C4-2B (cell line): ENCODE results near the gene TBC1D22A.

Experiments
- H3K27ac ChIP-seq: fragments of 450-650 bp; 2 replicates; pipeline ENCODE4 v1.5.1; 2017
- ZFX ChIP-seq: fragments of 450-650 bp; IDR thresholded peaks from 2 replicates; pipeline ENCODE4 v1.6.1; 2017
- TF ChIP-seq, protein P1 (sequence below): fragments of 450-650 bp; conservative IDR thresholded peaks from 2 replicates; pipeline ENCODE4 v1.5.1; 2017; ENCODE audit warnings: mild to moderate bottlenecking

TBC1D22A gene

DNA sequence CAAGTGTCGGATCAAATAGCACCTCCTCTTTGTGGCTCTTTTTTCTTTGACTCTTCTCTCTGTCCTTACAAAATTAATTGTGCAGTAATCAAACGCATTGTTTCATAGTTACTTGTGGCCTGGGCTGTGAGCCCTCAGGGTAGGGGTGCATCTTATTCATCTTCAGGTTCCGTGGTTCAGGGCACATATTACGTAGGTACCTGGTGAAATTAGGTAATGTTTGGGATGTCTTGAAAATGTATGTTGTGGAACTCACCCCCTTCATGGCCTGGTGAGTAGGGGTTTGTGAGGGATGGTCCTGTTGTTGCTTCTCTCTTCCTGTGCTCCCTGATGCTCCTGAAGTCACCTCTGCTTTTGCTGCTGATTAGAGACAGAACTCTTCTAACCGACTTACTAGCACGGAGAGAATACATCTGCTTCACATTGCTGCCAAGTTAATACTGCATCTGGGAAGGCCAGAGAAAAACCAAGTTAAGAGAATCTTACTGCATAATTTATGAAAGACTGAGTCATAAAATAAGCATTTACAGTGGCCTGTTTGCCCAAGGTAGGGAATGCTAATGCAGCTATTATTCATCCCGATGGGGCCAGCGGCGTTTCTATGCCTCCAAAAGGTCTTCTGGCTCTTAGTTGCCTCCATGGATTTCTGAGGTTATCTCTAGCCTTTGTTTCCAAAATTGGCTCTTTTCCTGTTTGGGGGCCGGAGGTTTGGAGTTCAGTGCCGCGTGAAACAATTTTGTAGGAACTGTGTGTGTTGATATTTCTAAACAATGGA lies 66.9 kb downstream of the TBC1D22A start:
- no peak overlapping the region for H3K27ac ChIP-seq
- no peak for TF ChIP-seq ZFX
- TF ChIP-seq, protein P1, sequence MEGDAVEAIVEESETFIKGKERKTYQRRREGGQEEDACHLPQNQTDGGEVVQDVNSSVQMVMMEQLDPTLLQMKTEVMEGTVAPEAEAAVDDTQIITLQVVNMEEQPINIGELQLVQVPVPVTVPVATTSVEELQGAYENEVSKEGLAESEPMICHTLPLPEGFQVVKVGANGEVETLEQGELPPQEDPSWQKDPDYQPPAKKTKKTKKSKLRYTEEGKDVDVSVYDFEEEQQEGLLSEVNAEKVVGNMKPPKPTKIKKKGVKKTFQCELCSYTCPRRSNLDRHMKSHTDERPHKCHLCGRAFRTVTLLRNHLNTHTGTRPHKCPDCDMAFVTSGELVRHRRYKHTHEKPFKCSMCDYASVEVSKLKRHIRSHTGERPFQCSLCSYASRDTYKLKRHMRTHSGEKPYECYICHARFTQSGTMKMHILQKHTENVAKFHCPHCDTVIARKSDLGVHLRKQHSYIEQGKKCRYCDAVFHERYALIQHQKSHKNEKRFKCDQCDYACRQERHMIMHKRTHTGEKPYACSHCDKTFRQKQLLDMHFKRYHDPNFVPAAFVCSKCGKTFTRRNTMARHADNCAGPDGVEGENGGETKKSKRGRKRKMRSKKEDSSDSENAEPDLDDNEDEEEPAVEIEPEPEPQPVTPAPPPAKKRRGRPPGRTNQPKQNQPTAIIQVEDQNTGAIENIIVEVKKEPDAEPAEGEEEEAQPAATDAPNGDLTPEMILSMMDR = no peak

DNA sequence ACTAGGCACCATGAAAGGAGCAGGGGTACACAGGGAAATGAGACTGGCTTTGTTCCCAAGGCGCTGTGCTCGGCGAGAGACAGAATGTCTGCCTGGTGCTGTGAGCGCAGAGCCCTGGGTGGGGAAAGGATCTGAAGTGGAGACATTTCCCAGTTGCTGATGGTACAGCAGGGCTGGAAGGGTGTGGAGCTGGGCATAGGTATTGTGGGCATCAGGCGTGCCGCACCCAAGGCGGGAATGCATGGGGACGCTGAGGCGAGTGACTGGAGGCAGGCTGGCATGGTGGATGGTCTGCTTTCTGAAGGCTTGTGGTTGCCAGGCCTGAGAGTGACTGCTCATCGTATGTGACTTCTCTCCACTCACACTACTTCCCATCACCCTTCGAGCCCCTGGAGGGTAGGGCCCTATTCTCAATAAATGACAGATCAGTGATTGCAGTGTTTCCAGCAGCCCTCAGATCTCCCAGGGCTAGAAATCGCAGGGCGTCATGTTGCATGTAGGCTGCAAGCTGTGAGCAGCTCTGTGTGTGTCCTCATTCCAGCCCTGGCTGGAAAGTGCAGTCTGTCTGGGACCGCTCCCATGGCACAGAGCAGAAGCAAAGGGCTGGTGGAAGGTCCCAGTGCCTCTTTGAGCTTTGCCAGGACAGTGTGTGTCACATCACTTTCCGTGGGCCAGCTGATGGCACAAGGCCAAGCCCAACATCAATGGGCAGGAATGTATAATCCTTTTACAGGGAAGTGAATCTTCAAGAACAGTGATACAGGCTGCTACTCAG lies 67.7 kb downstream of the TBC1D22A start:
- no peak for TF ChIP-seq ZFX
- TF ChIP-seq, protein P1 = no peak
- no peak overlapping the region for H3K27ac ChIP-seq

DNA sequence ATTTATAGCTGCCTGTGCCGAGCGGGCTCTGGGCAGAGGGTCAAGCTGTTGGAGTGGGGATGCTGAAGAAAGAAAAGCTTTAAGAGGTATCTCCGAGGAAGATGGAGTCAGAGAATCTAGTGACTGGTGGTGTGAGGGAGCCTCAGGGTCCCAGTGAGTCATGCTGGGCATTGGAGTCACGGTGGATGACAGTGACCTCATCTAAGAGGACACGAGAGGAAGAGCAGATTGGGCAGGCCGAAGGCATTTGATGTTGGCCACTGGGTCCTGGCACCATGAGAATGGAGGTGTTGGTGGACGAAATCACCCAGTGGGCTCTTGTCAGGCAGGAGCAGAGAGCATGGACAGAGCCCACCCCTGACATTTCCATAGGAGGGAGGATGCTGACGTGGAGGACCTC lies 68.4 kb downstream of the TBC1D22A start:
- H3K27ac ChIP-seq = no peak overlapping the region
- no peak for TF ChIP-seq ZFX
- TF ChIP-seq, protein P1 = no peak

DNA sequence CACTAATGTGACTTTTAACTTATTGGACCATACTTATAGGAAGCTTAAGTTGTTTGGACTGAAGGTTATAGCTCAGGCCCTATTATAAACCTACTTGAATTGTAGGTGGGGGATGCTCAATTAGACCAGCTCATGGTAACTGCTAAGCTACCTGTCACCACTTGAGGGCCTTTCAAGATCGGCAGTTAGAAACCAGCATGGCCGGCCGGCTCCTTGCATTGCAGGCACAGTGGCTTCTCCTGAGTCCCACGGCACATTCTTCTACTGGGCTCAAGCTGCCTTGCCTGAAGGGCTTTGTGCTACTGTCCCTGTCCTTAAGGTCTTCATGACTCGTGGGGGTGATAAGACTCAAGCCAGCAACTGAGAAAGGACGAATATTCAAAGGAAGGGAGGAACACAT lies 70.8 kb downstream of the TBC1D22A start:
- no peak overlapping the region for H3K27ac ChIP-seq
- TF ChIP-seq, protein P1 = peak; percentile 62
- no peak for TF ChIP-seq ZFX

DNA sequence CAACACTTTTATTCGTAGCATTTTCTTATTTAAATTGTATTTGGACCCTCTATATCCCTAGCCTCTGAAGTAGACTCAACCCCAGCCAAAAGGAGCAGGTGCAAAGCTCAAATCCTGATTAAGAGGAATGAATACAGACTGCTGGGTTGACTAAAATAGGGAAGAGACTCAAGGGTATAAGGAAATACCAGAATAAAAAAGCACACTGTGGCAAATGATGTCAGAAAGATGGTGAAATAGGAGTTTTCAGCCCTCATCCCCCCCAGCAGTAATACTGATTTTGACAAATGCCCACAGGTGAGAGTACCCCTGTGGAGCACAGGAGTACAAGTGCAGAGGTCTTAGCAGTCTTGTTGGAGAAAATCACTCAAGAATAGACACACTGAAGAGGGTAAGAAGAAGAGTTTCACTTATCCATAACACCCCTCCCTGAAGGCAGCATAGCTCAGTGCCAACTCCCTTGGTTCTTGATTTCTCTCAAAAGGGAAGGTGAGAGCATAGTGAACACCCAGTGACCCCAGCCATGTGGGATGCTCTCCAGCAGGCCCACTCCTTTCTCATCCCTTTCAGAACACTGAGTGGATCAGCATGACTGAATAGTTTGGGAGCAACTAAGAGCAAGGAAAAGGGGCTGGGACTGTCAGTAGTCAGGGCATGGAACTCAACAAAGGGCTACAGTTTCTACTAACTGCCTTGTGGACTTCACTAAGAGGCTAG lies 71.7 kb downstream of the TBC1D22A start:
- no peak for TF ChIP-seq ZFX
- TF ChIP-seq, protein P1 = no peak

DNA sequence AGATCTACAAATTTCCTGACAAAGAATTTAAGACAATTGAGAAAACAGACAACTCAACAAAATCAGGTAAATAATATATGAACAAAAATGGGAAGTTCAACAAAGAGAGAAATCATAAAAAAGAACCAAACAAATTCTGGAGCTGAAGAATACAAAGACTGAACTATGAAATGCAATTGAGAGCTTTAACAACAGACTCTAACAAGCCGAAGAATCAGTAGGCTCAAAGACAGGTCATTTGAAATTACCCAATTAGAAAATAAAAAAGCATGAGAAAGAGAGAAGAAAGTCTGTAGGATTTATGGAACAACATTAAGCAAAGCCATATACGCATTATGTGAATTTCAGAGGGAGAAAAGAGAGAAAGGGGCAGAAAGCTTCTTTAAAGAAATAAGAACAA lies 72.8 kb downstream of the TBC1D22A start:
- no peak overlapping the region for H3K27ac ChIP-seq
- TF ChIP-seq ZFX = no peak
- TF ChIP-seq, protein P1 = no peak

More for the DNA sequence above, 71.7 kb downstream of the TBC1D22A start:
- no peak overlapping the region for H3K27ac ChIP-seq

DNA sequence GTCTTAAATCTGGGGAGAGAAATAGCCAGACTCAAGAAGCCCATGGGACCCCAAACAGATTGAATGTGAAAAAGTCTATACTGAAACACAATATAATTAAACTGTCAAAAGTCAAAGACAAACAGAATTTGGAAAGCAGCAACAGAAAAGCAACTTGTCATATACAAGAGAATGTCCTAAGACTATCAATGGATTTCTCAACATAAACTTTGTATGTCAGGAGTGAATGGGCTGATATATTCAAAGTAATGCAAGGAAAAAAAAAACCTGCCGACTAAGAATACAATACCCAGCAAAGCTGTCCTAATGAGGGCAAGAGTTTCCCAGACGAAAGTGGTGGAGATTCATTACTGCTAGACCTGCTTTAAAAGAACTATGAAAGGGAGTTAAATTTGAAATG lies 73.2 kb downstream of the TBC1D22A start:
- no peak overlapping the region for H3K27ac ChIP-seq
- TF ChIP-seq ZFX = no peak
- TF ChIP-seq, protein P1 = no peak
